ENCODE data around the gene PDZD2.

The PDZD2 gene

GRCh38 chr5:31758803-31759425 lies 120.0 kb downstream of the PDZD2 start:
- H3K9me2 ChIP-seq (replicated peaks; ENCODE audit: insufficient read depth, low read length), result no peaks in the 10 kb centered on the region
- H3K9ac ChIP-seq (ENCODE audit: low read length), result no peak overlapping the region
- no peak overlapping the region for H3K4me2 ChIP-seq (ENCODE audit: low read depth, low read length)
- H3K36me3 ChIP-seq (replicated peaks; ENCODE audit: insufficient read depth, low read length), result no peaks in the 10 kb centered on the region
- no peak overlapping the region for H3K4me3 ChIP-seq (ENCODE audit: low read length)
- H2AFZ ChIP-seq (ENCODE audit: low read length), result no peak overlapping the region
- H3F3A ChIP-seq (ENCODE audit: insufficient read depth, low read length), result no peaks in the 10 kb centered on the region
- no peaks in the 10 kb centered on the region for H3K4me1 ChIP-seq (ENCODE audit: low read length)
- TF ChIP-seq, protein P1, sequence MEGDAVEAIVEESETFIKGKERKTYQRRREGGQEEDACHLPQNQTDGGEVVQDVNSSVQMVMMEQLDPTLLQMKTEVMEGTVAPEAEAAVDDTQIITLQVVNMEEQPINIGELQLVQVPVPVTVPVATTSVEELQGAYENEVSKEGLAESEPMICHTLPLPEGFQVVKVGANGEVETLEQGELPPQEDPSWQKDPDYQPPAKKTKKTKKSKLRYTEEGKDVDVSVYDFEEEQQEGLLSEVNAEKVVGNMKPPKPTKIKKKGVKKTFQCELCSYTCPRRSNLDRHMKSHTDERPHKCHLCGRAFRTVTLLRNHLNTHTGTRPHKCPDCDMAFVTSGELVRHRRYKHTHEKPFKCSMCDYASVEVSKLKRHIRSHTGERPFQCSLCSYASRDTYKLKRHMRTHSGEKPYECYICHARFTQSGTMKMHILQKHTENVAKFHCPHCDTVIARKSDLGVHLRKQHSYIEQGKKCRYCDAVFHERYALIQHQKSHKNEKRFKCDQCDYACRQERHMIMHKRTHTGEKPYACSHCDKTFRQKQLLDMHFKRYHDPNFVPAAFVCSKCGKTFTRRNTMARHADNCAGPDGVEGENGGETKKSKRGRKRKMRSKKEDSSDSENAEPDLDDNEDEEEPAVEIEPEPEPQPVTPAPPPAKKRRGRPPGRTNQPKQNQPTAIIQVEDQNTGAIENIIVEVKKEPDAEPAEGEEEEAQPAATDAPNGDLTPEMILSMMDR (IDR thresholded peaks at IDR 0.05; ENCODE audit: low read length), result no peak
- TF ChIP-seq EZH2phosphoT487 (IDR thresholded peaks at IDR 0.05; ENCODE audit: low read length), result no peak
- no peak for TF ChIP-seq EZH2 (optimal IDR thresholded peaks at IDR 0.05; ENCODE audit: low read depth, low read length)
- no peaks in the 10 kb centered on the region for H3K79me2 ChIP-seq (ENCODE audit: low read length)
- H3K27ac ChIP-seq (ENCODE audit: low read length), result no peak overlapping the region
- H4K20me1 ChIP-seq (ENCODE audit: insufficient read depth, low read length), result no peaks in the 10 kb centered on the region
- DNase-seq, result no peak
- H3K27me3 ChIP-seq (replicated peaks; ENCODE audit: insufficient read depth, low read length), result no peaks in the 10 kb centered on the region
- H3K9me3 ChIP-seq (replicated peaks; ENCODE audit: insufficient read depth, low read length), result no peaks in the 10 kb centered on the region

DNA sequence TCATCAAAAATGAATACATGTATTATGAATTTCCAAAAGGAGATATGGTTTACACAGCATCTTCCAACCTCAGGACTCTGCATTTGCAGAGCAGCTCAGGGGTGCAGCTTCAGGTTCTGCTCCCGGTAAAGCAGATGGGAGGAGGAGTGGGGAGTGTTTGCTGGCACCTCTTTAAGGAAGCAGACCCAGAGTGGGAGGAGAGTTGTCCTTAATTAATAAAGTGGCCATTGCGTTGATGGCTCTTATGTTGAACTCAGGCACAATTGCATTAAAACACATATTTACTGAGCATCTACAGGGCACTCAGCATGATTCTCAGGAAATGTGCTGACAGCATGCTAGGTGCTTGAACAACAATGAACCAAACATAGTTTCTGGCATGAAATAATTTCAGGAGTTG lies 121.0 kb downstream of the PDZD2 start:
- H3K9me2 ChIP-seq (replicated peaks; ENCODE audit: insufficient read depth, low read length), result no peaks in the 10 kb centered on the region
- no peak overlapping the region for H3K4me2 ChIP-seq (ENCODE audit: low read depth, low read length)
- H4K20me1 ChIP-seq (ENCODE audit: insufficient read depth, low read length), result no peaks in the 10 kb centered on the region
- H3K4me1 ChIP-seq (ENCODE audit: low read length), result no peaks in the 10 kb centered on the region
- no peaks in the 10 kb centered on the region for H3K9me3 ChIP-seq (replicated peaks; ENCODE audit: insufficient read depth, low read length)
- no peak overlapping the region for H3K27ac ChIP-seq (ENCODE audit: low read length)
- DNase-seq, result no peak
- H3K27me3 ChIP-seq (replicated peaks; ENCODE audit: insufficient read depth, low read length), result no peaks in the 10 kb centered on the region
- H3K9ac ChIP-seq (ENCODE audit: low read length), result no peak overlapping the region
- no peaks in the 10 kb centered on the region for H3F3A ChIP-seq (ENCODE audit: insufficient read depth, low read length)
- H3K36me3 ChIP-seq (replicated peaks; ENCODE audit: insufficient read depth, low read length), result no peaks in the 10 kb centered on the region
- H3K4me3 ChIP-seq (ENCODE audit: low read length), result no peak overlapping the region
- TF ChIP-seq, protein P1 (IDR thresholded peaks at IDR 0.05; ENCODE audit: low read length), result no peak
- TF ChIP-seq EZH2 (optimal IDR thresholded peaks at IDR 0.05; ENCODE audit: low read depth, low read length), result no peak
- no peak for TF ChIP-seq EZH2phosphoT487 (IDR thresholded peaks at IDR 0.05; ENCODE audit: low read length)
- H2AFZ ChIP-seq (ENCODE audit: low read length), result no peak overlapping the region
- no peaks in the 10 kb centered on the region for H3K79me2 ChIP-seq (ENCODE audit: low read length)

- Histone ChIP-seq H2AFZ (ENCODE audit: low read length) (no peak overlapping the region), H3K4me3 (ENCODE audit: low read length) (no peak overlapping the region), H3K9ac (ENCODE audit: low read length) (no peak overlapping the region), H3K36me3 (replicated peaks; ENCODE audit: insufficient read depth, low read length) (no peaks in the 10 kb centered on the region), H3K27me3 (replicated peaks; ENCODE audit: insufficient read depth, low read length) (no peaks in the 10 kb centered on the region), H3K79me2 (ENCODE audit: low read length) (no peaks in the 10 kb centered on the region), H3K27ac (ENCODE audit: low read length) (no peak overlapping the region), H3K4me1 (ENCODE audit: low read length) (no peaks in the 10 kb centered on the region), H3K9me3 (replicated peaks; ENCODE audit: insufficient read depth, low read length) (no peaks in the 10 kb centered on the region), H3F3A (ENCODE audit: insufficient read depth, low read length) (no peaks in the 10 kb centered on the region), H3K9me2 (replicated peaks; ENCODE audit: insufficient read depth, low read length) (no peaks in the 10 kb centered on the region), H4K20me1 (ENCODE audit: insufficient read depth, low read length) (no peaks in the 10 kb centered on the region), H3K4me2 (ENCODE audit: low read depth, low read length) (no peak overlapping the region)
- no peak for DNase-seq
- TF ChIP-seq EZH2phosphoT487 (IDR thresholded peaks at IDR 0.05; ENCODE audit: low read length), result no peak
- no peak for TF ChIP-seq EZH2 (optimal IDR thresholded peaks at IDR 0.05; ENCODE audit: low read depth, low read length)
- TF ChIP-seq, protein P1 (IDR thresholded peaks at IDR 0.05; ENCODE audit: low read length), result no peak
These were observed 122.9 kb downstream of the PDZD2 start for GRCh38 chr5:31761877-31762276.

All from MM.1S (cell line).